AML-193 (cell line): ENCODE data around the gene CD14.
A peak's percentile ranks its signal among the peaks of the same experiment; 100 is the strongest.
"Not testable (repeated sequence)": the region's sequence is repeated elsewhere in the genome, so short reads cannot be mapped to it uniquely, and the experiment has no call there.

Experiments
- DNase-seq, 2 experiments: peaks; one replicate each; lab custom pipeline; 2025; lab: John Stamatoyannopoulos, UW

The CD14 gene

GRCh38 chr5:140596321-140596741 lies 36.6 kb downstream of the CD14 start:
- DNase-seq, result no peak

- DNase-seq, result peak; percentile 92 to 93
Measured at GRCh38 chr5:140595538-140596300, 37.3 kb downstream of the CD14 start.

- no peak for DNase-seq
Measured at GRCh38 chr5:140594169-140594568, 38.8 kb downstream of the CD14 start.

GRCh38 chr5:140593070-140593469 lies 39.9 kb downstream of the CD14 start:
- not testable (repeated sequence) for DNase-seq

GRCh38 chr5:140591747-140592372 lies 41.1 kb downstream of the CD14 start:
- peak in 1 of 2 experiments; percentile 14 for DNase-seq

- DNase-seq, result no peak
Measured at GRCh38 chr5:140590861-140591260, 42.1 kb downstream of the CD14 start.

DNA sequence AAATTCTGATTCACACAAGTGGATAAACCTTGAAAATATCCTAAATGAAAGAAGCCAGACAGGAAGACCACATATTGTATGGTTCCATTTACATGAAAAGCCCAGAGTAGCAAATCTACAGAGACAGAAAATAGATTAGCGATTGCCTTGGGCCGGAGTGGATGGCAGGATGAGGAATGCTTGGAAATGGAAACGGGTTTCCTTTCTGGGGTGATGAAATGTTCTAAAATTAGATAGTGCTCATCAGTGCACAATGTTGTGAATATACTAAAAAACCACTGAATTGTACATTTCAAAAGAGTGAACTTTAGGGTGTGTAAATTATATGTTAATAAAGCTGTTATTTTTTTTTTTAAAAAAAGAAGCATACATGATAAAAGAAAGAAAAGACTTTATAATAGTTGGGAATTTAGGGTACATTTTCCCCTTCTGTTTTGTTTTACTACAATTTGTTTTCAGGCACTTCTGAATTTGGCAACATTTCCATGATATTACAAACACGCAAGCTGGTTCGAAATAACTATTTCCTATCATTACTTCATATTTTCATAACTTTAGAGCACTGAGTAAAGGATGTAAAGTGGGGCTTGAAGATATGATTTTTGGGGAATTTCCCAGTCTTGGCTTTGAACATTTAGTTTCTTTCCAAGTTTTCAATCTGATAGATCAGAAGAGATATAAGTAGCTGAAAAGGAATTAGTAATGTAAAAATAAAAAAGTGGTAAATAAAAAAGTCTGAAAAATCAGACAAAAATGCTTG lies 44.5 kb downstream of the CD14 start:
- DNase-seq, result no peak

DNA sequence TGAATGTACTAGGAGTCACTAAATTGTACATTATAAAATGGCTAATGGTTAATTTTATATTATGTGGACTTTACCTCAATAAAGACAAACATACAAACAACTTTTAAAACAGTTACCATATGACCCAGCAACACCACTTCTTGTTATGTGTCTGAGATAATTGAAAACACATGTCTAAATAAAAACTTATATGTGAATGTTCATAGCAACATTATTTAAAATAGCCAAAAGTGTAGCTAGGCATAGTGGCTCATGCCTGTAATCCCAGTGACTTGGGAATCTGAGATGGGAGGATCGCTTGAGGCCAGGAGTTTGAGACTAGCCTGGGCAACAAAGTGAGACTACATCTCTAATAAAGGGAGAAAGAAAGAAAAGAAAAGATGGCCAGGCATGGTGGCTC lies 45.5 kb downstream of the CD14 start:
- DNase-seq, result no peak
